OCI-LY1 (cell line): ENCODE data around the gene COL5A2.

ENCODE experiments used
- H2AFZ ChIP-seq: fragments of 200-600 bp; sonication (generic), shearing (Covaris generic); 2 replicates; pipeline ENCODE4 v1.6.0; 2014; ENCODE audit warnings: antibody characterized with exemption, mild to moderate bottlenecking, low read length
- H3F3A ChIP-seq: fragments of 200-600 bp; sonication (generic), shearing (Covaris generic); 2 replicates; pipeline ENCODE4 v1.6.0; 2014; ENCODE audit warnings: mild to moderate bottlenecking, antibody characterized with exemption, low read length, moderate library complexity; ENCODE audit not compliant: insufficient read depth
- H3K27ac ChIP-seq: fragments of 200-600 bp; sonication (generic); 2 replicates; pipeline ENCODE4 v1.5.1; 2014; ENCODE audit warnings: low read length, mixed run types, mild to moderate bottlenecking, low read depth; ENCODE audit not compliant: poor library complexity, severe bottlenecking
- H3K27me3 ChIP-seq: fragments of 200-600 bp; sonication (generic); 2 replicates; pipeline ENCODE4 v1.6.0; 2014; ENCODE audit warnings: antibody characterized with exemption, mild to moderate bottlenecking, low read length, moderate library complexity; ENCODE audit not compliant: insufficient read depth
- H3K36me3 ChIP-seq: fragments of 200-600 bp; sonication (generic); 2 replicates; pipeline ENCODE4 v1.6.1; 2014; ENCODE audit warnings: mild to moderate bottlenecking, antibody characterized with exemption, low read length, moderate library complexity, mixed read lengths; ENCODE audit not compliant: insufficient read depth
- H3K4me1 ChIP-seq: fragments of 200-600 bp; sonication (generic); 2 replicates; pipeline ENCODE4 v1.5.1; 2014; ENCODE audit warnings: mild to moderate bottlenecking, low read length, moderate library complexity; ENCODE audit not compliant: insufficient read depth, severe bottlenecking
- H3K4me2 ChIP-seq: fragments of 200-600 bp; sonication (generic), shearing (Covaris generic); 2 replicates; pipeline ENCODE4 v1.6.1; 2014; ENCODE audit warnings: low read length
- H3K4me3 ChIP-seq: fragments of 200-600 bp; sonication (generic); 2 replicates; pipeline ENCODE4 v1.5.1; 2014; ENCODE audit warnings: low read length, low read depth, mild to moderate bottlenecking, mixed read lengths; ENCODE audit not compliant: poor library complexity, severe bottlenecking
- H3K79me2 ChIP-seq: fragments of 200-600 bp; shearing (Covaris generic); 2 replicates; pipeline ENCODE4 v1.6.1; 2016; ENCODE audit warnings: mixed run types, low read length, mixed read lengths; ENCODE audit not compliant: insufficient read depth
- H3K9ac ChIP-seq: fragments of 200-600 bp; sonication (generic), shearing (Covaris generic); 2 replicates; pipeline ENCODE4 v1.6.1; 2014; ENCODE audit warnings: mild to moderate bottlenecking, low read length, mixed read lengths
- H3K9me2 ChIP-seq: fragments of 200-600 bp; sonication (generic), shearing (Covaris generic); 2 replicates; pipeline ENCODE4 v1.6.1; 2014; ENCODE audit warnings: low read depth, mild to moderate bottlenecking, low read length, mixed read lengths
- H3K9me3 ChIP-seq: fragments of 200-600 bp; shearing (Covaris generic); 2 replicates; pipeline ENCODE4 v1.6.1; 2014; ENCODE audit warnings: low read length, mixed read lengths
- H4K20me1 ChIP-seq: fragments of 200-600 bp; sonication (generic), shearing (Covaris generic); 2 replicates; pipeline ENCODE4 v1.6.0; 2016; ENCODE audit warnings: mild to moderate bottlenecking, low read length; ENCODE audit not compliant: insufficient read depth
- EZH2 ChIP-seq: fragments of 200-600 bp; sonication (generic), shearing (Covaris generic); IDR thresholded peaks from 2 replicates; pipeline ENCODE4 v1.8.0; 2017; ENCODE audit warnings: borderline replicate concordance, mixed run types, mild to moderate bottlenecking, antibody characterized with exemption, low read length, moderate library complexity, mixed read lengths
- TF ChIP-seq, protein P1 (sequence below): fragments of 200-600 bp; sonication (generic), shearing (Covaris generic); IDR thresholded peaks from 2 replicates; pipeline ENCODE4 v1.5.1; 2017; ENCODE audit warnings: mild to moderate bottlenecking, antibody characterized with exemption, low read length, moderate library complexity, mixed read lengths

COL5A2 gene

DNA sequence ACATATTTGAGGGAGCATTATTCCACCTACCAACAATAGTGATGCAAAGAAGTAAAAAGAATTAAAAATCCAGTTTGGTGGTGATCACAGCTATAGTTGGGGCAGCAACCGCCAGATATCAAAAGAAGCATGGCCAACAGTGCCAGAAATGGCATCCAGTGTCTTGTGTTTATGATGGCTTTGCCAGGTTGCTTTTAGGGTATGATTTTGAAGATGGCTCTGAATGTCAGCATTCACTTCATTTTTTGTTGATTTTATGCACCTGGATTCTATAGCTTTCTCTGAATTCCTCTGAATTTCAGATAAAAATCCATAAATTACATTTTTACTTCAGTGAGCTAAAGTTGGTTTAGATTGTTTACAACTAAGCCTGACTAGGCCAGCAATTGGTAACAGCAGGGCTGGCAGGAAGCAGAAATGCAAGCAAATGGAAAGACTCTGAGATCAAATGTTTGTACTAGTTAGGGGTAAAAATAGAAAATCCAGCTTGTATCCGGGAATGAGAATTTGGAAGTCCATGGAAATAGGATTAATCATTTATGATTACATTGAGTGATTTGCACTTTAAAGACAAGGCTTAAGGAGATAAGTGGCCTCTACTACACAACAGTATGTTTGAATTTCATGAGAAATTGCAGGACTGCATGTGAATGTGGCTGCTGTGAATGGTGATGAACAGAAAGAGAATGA is 165.0 kb downstream of the COL5A2 start:
- TF ChIP-seq, protein P1, sequence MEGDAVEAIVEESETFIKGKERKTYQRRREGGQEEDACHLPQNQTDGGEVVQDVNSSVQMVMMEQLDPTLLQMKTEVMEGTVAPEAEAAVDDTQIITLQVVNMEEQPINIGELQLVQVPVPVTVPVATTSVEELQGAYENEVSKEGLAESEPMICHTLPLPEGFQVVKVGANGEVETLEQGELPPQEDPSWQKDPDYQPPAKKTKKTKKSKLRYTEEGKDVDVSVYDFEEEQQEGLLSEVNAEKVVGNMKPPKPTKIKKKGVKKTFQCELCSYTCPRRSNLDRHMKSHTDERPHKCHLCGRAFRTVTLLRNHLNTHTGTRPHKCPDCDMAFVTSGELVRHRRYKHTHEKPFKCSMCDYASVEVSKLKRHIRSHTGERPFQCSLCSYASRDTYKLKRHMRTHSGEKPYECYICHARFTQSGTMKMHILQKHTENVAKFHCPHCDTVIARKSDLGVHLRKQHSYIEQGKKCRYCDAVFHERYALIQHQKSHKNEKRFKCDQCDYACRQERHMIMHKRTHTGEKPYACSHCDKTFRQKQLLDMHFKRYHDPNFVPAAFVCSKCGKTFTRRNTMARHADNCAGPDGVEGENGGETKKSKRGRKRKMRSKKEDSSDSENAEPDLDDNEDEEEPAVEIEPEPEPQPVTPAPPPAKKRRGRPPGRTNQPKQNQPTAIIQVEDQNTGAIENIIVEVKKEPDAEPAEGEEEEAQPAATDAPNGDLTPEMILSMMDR, result no peak
- no peak for TF ChIP-seq EZH2
- H3K9ac ChIP-seq, result no peak overlapping the region
- no peak overlapping the region for H3K4me2 ChIP-seq
- no peaks in the 10 kb centered on the region for H3K9me2 ChIP-seq
- H3K36me3 ChIP-seq, result no peaks in the 10 kb centered on the region
- no peaks in the 10 kb centered on the region for H3K27me3 ChIP-seq
- no peaks in the 10 kb centered on the region for H3K9me3 ChIP-seq
- no peaks in the 10 kb centered on the region for H4K20me1 ChIP-seq
- H3K4me1 ChIP-seq, result no peaks in the 10 kb centered on the region
- H3K4me3 ChIP-seq, result no peak overlapping the region
- H3K27ac ChIP-seq, result no peak overlapping the region
- no peak overlapping the region for H2AFZ ChIP-seq
- no peaks in the 10 kb centered on the region for H3K79me2 ChIP-seq
- H3F3A ChIP-seq, result no peaks in the 10 kb centered on the region

DNA sequence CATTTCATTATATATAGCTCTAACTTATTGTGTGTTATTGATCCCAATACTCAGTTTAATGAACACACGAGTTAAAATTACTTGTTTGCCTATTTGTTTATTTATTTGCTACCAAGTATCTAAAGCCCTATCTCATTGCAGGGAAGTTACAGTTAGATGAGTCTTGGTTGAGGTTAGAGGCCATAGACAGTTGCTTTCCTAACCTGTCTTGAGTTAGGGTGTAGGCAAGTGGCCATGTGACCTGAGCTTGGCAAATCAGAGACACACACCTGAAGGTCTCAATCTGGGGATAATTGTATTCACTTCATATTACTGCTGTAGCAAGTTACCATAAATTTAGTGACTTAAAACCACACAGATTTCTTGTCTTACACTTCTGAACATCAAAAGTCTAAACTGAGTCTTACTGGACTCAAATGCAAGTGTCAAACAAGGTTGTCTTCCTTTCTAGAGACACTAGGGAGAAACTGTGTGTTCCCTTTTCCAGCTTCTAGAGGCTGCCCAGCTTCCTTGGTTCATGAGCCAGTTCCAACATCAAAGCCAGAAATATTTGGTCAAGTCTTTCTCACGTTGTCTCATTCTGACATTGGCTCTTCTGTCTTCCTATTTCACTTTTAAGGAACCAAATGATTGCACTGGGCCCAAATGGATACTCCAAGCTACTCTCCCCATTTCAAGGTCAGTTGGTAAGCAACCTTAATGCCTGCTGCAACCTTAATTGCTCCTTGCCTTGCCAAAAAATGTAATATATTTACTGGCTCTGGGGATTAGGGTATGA is 165.7 kb downstream of the COL5A2 start:
- TF ChIP-seq, protein P1, result no peak
- no peak for TF ChIP-seq EZH2
- H3K79me2 ChIP-seq, result no peaks in the 10 kb centered on the region

DNA sequence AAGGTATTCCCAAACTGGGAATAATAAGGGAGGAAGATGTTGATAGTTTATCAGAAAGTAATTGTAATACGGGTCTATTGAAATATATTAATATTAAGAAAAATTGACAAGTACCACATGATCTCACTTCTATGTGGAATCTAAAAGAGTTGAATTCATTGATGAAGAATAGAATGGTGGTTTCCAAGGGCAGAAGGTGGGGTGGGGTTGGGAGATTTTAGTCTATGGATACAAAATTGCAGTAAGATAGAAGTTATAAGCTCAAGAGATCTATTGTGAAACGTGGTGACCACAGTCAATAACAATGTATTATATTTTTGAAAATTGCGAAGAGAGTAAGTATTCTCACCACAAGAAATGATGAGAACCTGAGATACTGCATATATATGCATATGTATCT is 166.5 kb downstream of the COL5A2 start:
- no peak overlapping the region for H3K4me3 ChIP-seq
- H3K4me1 ChIP-seq, result no peaks in the 10 kb centered on the region
- no peak overlapping the region for H3K4me2 ChIP-seq
- H4K20me1 ChIP-seq, result no peaks in the 10 kb centered on the region
- no peak overlapping the region for H3K9ac ChIP-seq
- H3K79me2 ChIP-seq, result no peaks in the 10 kb centered on the region
- no peaks in the 10 kb centered on the region for H3K27me3 ChIP-seq
- H3F3A ChIP-seq, result no peaks in the 10 kb centered on the region
- H3K9me3 ChIP-seq, result no peaks in the 10 kb centered on the region
- no peak overlapping the region for H3K27ac ChIP-seq
- no peaks in the 10 kb centered on the region for H3K36me3 ChIP-seq
- H3K9me2 ChIP-seq, result no peaks in the 10 kb centered on the region
- TF ChIP-seq, protein P1, result no peak
- TF ChIP-seq EZH2, result no peak
- H2AFZ ChIP-seq, result no peak overlapping the region

More for the DNA sequence above, 165.7 kb downstream of the COL5A2 start:
- H2AFZ ChIP-seq, result no peak overlapping the region
- no peaks in the 10 kb centered on the region for H3K9me3 ChIP-seq
- no peaks in the 10 kb centered on the region for H3K9me2 ChIP-seq
- H3K27ac ChIP-seq, result no peak overlapping the region
- no peaks in the 10 kb centered on the region for H3F3A ChIP-seq
- no peaks in the 10 kb centered on the region for H3K4me1 ChIP-seq
- no peaks in the 10 kb centered on the region for H3K27me3 ChIP-seq
- H3K36me3 ChIP-seq, result no peaks in the 10 kb centered on the region
- no peak overlapping the region for H3K4me2 ChIP-seq
- H4K20me1 ChIP-seq, result no peaks in the 10 kb centered on the region
- no peak overlapping the region for H3K9ac ChIP-seq
- no peak overlapping the region for H3K4me3 ChIP-seq
